OCI-LY3 (cell line): Measurements from ENCODE around the gene PNPLA7.

ENCODE experiments used
- EZH2phosphoT487 ChIP-seq: fragments of 200-600 bp; shearing (Covaris generic); IDR thresholded peaks from 2 replicates; pipeline ENCODE4 v1.6.1; 2018; ENCODE audit warnings: antibody characterized with exemption, mixed run types, low read depth
- TF ChIP-seq, protein P1 (sequence below): fragments of 200-600, 300-600 bp; sonication (generic); IDR thresholded peaks from 2 replicates; pipeline ENCODE4 v1.5.1; 2014; ENCODE audit warnings: antibody characterized with exemption, low read length, low read depth

DNA sequence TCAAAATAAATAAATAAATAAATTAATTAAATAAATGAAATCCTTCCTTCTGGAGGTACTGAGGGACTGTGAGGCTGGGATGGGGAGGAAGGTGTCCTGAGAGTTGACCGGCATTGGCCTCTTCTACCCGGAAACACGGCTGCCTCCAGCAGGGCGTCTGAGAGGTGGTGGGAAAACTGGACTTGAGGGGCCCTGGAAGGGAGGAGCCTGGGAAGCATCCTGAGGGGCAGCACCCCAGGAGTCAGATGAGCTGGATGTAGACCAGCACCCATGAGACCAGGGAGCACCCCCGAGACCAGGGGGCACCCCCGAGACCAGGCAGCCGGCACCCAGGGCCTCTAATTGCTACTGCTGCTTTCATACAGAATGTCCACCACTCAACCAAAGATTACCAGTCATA lies 82.3 kb downstream of the PNPLA7 start:
- TF ChIP-seq, protein P1, sequence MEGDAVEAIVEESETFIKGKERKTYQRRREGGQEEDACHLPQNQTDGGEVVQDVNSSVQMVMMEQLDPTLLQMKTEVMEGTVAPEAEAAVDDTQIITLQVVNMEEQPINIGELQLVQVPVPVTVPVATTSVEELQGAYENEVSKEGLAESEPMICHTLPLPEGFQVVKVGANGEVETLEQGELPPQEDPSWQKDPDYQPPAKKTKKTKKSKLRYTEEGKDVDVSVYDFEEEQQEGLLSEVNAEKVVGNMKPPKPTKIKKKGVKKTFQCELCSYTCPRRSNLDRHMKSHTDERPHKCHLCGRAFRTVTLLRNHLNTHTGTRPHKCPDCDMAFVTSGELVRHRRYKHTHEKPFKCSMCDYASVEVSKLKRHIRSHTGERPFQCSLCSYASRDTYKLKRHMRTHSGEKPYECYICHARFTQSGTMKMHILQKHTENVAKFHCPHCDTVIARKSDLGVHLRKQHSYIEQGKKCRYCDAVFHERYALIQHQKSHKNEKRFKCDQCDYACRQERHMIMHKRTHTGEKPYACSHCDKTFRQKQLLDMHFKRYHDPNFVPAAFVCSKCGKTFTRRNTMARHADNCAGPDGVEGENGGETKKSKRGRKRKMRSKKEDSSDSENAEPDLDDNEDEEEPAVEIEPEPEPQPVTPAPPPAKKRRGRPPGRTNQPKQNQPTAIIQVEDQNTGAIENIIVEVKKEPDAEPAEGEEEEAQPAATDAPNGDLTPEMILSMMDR = no peak
- TF ChIP-seq EZH2phosphoT487 = no peak
